NCI-H226 (cell line): ENCODE data around the gene AEBP1.
"Not testable (repeated sequence)": the region's sequence is repeated elsewhere in the genome, so short reads cannot be mapped to it uniquely, and the experiment has no call there.

ENCODE experiments used
- DNase-seq: peaks from one replicate; pipeline ENCODE4 v3.0.0-alpha.2; 2015

AEBP1 gene

GRCh38 chr7:44121761-44122420, 17.7 kb downstream of the AEBP1 start:
- DNase-seq = no peak

GRCh38 chr7:44122529-44122928, 18.4 kb downstream of the AEBP1 start:
- DNase-seq = no peak

GRCh38 chr7:44123190-44124003, 19.3 kb downstream of the AEBP1 start, which contains the start of gene POLD2:
POLD2 (minus strand) TSS chr7:44123548; CDS start chr7:44122053, 1,495 bp downstream.
- peak; percentile 99 for DNase-seq

GRCh38 chr7:44124822-44125202, 20.7 kb downstream of the AEBP1 start:
- DNase-seq = no peak

GRCh38 chr7:44126574-44126973, 22.4 kb downstream of the AEBP1 start:
- not testable (repeated sequence) for DNase-seq

- no peak for DNase-seq
Measured at GRCh38 chr7:44127161-44127560, 23.0 kb downstream of the AEBP1 start.

GRCh38 chr7:44128721-44129582, 24.8 kb downstream of the AEBP1 start:
- no peak for DNase-seq

GRCh38 chr7:44131173-44132029, 27.3 kb downstream of the AEBP1 start:
- DNase-seq = peak; percentile 52

GRCh38 chr7:44132039-44132438, 27.9 kb downstream of the AEBP1 start:
- DNase-seq = peak; percentile 95

GRCh38 chr7:44133295-44133694, 29.1 kb downstream of the AEBP1 start:
- no peak for DNase-seq

- DNase-seq = peak; percentile 46
Measured at GRCh38 chr7:44134943-44135628, 30.9 kb downstream of the AEBP1 start.

GRCh38 chr7:44136731-44137130, 32.6 kb downstream of the AEBP1 start:
- no peak for DNase-seq

GRCh38 chr7:44138698-44139097, 34.6 kb downstream of the AEBP1 start:
- no peak for DNase-seq

GRCh38 chr7:44139311-44140010, 35.3 kb downstream of the AEBP1 start:
- DNase-seq = no peak

- no peak for DNase-seq
Measured at GRCh38 chr7:44140341-44140740, 36.2 kb downstream of the AEBP1 start.

GRCh38 chr7:44141221-44141850, 37.2 kb downstream of the AEBP1 start, which contains the start of gene MYL7:
MYL7 (minus strand) TSS chr7:44141332; CDS start chr7:44141305, 27 bp downstream.
- no peak for DNase-seq

GRCh38 chr7:44142028-44142427, 37.9 kb downstream of the AEBP1 start:
- DNase-seq = no peak

- no peak for DNase-seq
Measured at GRCh38 chr7:44143646-44144250, 39.6 kb downstream of the AEBP1 start.

- DNase-seq = no peak
Measured at GRCh38 chr7:44144426-44144967, 40.4 kb downstream of the AEBP1 start.
